Measurements from ENCODE around the gene CKB.

CKB gene

GRCh38 chr14:103524002-103524935 is 1.6 kb upstream of the CKB start:
- H3K36me3 ChIP-seq = peaks cover 23% of the 10 kb centered on the region
- peaks cover 10% of the 10 kb centered on the region for H3K27me3 ChIP-seq
- no peaks in the 10 kb centered on the region for H3K9me3 ChIP-seq
- peaks cover 27% of the 10 kb centered on the region for H3K4me1 ChIP-seq
- no peak overlapping the region for H3K4me3 ChIP-seq (ENCODE audit: low read depth, low read length)
- DNase-seq = no peak
- TF ChIP-seq CTCF (IDR thresholded peaks at IDR 0.05; ENCODE audit: low read depth, low read length) = no peak

- Histone ChIP-seq H3K9me3 (no peaks in the 10 kb centered on the region), H3K27me3 (peaks cover 10% of the 10 kb centered on the region), H3K4me1 (peaks cover 33% of the 10 kb centered on the region), H3K4me3 (ENCODE audit: low read depth, low read length) (no peak overlapping the region), H3K36me3 (peaks cover 26% of the 10 kb centered on the region)
- no peak for TF ChIP-seq CTCF (IDR thresholded peaks at IDR 0.05; ENCODE audit: low read depth, low read length)
- no peak for DNase-seq
These were observed 935 bp upstream of the CKB start for GRCh38 chr14:103523575-103523954.

DNA sequence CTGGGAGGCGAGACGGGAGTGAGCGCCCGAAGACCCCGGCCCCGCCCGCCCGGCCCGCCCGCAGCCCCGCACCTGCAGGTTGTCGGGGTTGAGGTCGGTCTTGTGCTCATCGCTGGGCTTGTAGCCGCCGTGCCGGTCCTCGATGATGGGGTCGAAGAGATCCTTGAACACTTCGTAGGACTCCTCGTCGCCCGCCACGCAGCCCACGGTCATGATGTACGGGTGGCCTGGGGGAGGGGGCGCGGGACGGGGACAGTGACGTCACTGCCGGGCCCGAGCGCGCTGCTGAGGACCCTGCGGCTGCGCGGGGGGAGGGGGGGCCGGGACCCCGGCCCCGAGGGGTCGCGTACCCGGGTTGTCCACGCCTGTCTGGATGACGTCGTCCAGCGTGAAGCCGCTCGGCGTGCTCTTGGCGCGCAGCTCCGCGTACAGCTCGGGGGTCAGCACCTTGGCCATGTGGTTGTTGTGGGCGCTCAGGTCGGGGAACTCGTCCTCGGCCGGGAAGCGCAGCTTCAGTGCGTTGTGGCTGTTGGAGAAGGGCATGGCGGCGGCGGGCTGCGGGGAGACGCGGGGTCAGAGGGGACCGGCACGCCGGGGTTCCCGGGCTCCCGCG is 573 bp downstream of the CKB start:
- H3K36me3 ChIP-seq = peaks cover 26% of the 10 kb centered on the region
- H3K27me3 ChIP-seq = peaks cover 10% of the 10 kb centered on the region
- no peak for TF ChIP-seq CTCF (IDR thresholded peaks at IDR 0.05; ENCODE audit: low read depth, low read length)
- H3K9me3 ChIP-seq = no peaks in the 10 kb centered on the region
- H3K4me1 ChIP-seq = peaks cover 28% of the 10 kb centered on the region
- peak; percentile 61 for DNase-seq
- peak overlapping the region; percentile 78 for H3K4me3 ChIP-seq (ENCODE audit: low read depth, low read length)

DNA sequence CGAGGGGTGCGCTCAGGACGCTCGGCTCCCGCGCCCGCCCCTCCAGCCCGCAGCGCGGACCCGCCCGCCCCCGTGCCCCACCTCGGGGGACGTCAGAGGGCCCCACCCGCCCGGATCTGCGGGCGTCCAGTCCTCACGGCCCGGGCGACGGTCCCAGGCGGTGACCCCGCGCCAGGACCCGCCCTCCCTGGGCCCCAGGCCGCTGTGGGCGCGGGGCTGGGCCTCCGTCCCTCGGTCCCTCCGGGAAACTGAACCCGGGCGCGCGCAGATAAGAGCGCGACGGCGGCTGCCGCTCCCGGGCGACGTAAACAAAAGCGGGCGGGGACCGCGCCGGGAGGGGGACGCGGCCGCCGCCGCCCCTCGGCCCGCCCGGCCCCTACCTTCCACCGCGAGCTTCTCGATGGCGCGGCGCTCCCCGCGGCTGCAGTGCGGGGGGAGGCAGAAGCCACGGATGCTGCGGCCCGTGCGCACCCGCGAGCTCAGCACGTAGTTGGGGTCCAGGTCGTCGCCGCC is 1.1 kb downstream of the CKB start:
- no peak for TF ChIP-seq CTCF (IDR thresholded peaks at IDR 0.05; ENCODE audit: low read depth, low read length)
- no peak for DNase-seq
- Histone ChIP-seq H3K4me3 (ENCODE audit: low read depth, low read length) (peak overlapping the region; percentile 78), H3K9me3 (no peaks in the 10 kb centered on the region), H3K27me3 (peaks cover 10% of the 10 kb centered on the region), H3K36me3 (peaks cover 26% of the 10 kb centered on the region), H3K4me1 (peaks cover 28% of the 10 kb centered on the region)

DNA sequence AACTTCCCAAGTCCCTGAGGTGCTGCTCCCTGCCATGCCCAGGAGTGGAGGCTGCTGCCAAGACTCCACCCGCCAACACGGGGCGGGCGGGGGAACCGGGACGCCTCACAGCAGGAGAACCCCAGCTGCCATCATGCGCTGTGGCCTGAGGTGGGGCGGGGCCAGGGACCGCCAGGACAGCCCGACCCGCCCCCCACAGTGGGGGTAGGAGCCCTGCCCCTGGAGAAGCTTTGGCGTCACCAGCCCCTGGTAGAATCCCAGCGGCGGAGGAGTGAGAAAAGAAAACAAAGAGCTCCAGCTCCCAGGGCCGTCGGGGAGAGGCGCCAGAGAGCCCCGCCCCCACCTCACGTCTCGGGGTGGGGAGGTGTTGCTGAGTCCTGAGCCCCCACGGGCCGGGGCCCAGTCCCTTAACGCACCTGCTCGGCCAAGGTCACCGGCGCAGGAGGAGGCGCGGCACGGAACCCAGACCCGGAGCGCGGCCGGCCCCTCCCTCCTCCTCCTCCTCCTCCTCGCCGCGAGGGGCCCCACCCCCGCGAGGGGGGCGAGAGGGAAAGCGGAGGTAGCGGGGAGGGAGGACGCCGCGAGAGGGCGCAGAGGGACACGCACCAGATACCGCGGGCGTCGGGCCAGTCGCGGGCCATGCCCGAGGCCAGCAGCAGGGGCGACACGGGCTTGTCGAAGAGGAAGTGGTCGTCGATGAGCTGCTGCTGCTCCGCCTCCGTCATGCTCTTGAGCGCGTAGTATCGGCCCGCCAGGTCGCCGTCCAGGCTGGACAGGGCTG is 1.8 kb downstream of the CKB start:
- TF ChIP-seq CTCF (IDR thresholded peaks at IDR 0.05; ENCODE audit: low read depth, low read length) = peak; percentile 57
- H3K27me3 ChIP-seq = peaks cover 10% of the 10 kb centered on the region
- no peaks in the 10 kb centered on the region for H3K9me3 ChIP-seq
- H3K36me3 ChIP-seq = peaks cover 26% of the 10 kb centered on the region
- peak overlapping the region; percentile 78 for H3K4me3 ChIP-seq (ENCODE audit: low read depth, low read length)
- H3K4me1 ChIP-seq = peaks cover 28% of the 10 kb centered on the region
- peak; percentile 92 for DNase-seq
